Measurements from ENCODE around the gene BTLA.
"Not testable (repeated sequence)": the region's sequence is repeated elsewhere in the genome, so short reads cannot be mapped to it uniquely, and the experiment has no call there.

Gene BTLA

DNA sequence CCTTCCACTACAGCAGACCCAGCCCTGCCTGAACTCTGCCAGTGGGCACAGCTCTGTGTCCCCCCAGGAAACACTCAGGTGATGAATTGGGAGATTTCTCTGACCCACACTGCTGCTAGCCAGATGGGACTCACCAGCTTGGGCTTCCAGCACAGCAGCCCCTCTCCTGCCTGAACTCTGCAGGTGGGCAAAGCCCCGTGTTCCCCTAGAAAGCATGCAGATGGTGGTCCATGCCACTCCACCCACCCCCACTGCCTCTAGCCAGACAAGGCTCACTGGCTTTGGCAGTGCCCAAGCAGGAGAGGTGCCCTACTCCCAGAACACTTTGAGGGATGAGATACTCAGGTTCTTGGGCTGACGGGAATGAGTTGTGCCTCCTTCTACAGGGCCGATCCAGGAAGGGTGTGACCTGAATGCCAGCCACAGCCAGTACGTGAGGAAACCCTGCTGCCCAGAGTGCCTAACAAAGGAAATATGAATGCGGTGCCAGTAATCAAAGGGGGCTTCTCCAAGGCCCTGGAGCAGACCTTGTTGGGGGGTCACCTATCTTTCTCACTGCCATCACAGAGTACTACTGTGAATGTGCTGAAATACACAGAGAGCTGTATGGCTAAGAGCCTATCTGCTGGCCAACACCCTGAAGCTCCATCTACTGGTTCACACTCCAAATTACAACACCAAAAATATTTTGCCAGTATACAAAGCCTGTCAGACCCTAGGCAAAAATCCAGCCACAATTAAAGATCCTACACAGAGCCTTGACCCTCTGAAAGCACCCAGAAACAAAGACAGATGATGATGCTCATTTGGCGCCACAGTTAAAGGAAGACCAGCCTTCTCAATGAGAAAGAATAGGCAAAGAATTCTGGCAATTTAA lies 61.9 kb downstream of the BTLA start:
- peak; percentile 10 for DNase-seq (ENCODE audit: low spot score)

DNA sequence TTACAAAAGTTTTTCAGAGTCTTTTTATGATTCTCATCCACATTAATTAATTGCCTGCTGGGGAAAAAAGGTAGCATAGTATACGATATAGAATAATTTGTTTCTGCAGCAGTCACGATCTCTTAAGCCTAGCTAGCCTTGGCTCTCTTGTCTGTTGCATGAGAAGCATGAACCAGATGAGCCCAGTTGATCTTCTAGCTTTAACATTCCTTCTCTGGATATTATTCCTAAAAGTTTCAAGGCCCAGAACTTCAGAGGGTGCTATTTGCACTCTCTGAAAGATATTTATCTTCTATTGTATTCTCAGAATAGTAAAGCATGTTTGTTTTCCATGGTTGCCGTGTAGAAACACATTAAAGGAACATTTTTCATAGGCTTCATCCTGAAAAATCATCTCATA lies 69.3 kb downstream of the BTLA start:
- DNase-seq (ENCODE audit: low spot score): no peak

DNA sequence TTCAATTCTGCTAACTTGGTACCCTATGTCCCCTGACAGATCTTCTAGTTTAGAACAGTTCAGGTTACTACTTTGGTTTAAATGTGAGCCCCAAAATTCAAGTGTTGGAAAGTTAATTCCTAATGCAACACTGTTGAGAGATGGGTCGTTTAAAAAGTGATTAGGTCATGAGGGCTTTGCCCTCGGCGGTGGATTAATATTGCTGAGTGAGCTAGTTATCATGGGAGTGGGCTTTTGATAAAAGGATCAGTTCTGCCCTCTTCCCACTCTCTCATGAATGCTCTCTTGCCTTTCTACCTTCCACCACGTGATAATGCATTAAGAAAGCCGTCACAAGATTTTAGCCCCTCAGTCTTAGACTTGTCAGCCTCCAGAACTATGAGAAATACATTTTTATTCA lies 72.1 kb downstream of the BTLA start:
- no peak for DNase-seq (ENCODE audit: low spot score)

DNA sequence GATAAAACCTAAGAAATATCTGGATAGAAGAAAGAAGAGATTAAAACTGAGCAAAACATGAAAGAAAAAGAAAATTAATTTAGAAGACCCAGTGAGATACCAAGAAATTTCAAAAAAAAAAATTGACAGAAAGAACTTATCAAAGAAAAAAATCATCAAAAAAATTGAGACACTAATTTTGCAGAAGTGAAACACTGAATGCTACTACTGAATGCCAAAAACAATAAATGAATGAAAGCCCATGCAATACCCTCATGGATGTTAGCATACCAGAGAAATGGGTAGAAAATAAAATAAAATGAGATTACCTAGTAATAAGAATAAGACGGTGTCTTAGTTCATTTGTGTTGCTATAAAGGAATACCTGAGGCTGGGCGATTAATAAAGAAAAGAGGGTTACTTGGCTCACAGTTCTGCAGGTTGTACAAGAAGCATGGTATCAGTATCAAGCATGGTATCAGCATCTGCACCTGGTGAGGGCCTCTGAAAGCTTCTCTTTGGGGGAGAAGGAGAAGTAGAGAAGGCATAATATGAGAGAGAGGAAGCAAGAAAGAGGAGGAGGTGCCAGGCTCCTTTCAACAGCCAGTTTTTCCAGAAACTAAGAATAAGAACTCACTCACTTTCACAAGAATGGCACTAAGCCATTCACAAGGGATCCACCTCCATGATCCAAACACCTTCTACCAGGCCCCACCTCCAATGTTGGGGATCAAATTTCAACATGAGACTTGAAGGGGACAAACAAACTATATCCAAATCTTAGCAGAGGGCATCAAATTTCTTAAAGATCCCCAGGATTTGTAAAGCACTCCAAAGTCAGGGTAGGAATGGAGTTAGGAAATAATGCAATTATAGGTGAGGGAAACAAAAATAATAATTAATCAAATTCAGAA lies 73.2 kb downstream of the BTLA start:
- DNase-seq (ENCODE audit: low spot score): no peak

DNA sequence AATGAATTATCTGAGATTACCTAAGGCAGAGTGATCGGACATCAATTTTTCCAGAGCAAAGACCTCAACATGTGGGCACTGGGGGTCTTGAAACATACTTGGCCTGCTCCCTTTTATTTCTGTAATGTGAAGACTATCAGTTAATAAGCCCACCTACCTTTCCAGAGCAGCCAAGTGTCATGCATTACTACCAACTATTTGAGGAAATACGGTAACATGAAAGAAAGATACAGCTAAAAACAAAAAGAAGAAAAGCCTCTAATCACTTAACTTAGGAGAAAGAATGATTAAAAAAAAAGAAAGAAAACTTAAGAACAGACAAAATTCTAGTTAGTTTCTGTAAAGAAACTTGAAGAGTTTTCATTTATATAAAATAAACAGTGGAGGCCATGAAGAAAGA lies 73.9 kb downstream of the BTLA start:
- no peak for DNase-seq (ENCODE audit: low spot score)

DNA sequence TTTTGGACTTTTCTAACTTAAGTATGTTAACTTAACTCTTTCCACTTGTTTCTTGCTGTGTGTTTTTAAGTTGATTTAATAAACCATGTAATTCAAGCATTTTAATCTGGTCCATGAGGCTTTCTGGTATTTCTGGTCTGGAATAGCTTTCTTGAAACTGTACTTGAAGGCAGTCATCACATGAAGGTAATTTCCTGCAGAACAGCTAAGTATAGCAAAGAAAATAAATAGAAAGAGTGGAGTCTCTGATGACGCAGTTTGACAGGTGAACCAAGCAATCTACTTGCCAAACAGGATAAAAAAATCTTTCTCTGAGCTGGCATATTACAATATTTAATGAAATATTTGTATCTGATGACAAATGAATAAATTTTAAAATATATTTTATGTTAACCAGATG lies 74.9 kb downstream of the BTLA start:
- DNase-seq (ENCODE audit: low spot score): no peak

DNA sequence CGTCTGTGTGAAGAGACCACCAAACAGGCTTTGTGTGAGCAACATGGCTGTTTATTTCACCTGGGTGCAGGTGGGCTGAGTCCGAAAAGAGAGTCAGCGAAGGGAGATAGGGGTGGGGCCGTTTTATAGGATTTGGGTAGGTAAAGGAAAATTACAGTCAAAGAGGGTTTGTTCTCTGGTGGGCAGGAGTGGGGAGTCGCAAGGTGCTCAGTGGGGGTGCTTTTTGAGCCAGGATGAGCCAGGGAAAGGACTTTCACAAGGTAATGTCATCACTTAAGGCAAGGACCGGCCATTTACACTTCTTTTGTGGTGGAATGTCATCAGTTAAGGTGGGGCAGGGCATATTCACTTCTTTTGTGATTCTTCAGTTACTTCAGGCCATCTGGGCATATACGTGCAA lies 76.4 kb downstream of the BTLA start:
- not testable (repeated sequence) for DNase-seq (ENCODE audit: low spot score)

DNA sequence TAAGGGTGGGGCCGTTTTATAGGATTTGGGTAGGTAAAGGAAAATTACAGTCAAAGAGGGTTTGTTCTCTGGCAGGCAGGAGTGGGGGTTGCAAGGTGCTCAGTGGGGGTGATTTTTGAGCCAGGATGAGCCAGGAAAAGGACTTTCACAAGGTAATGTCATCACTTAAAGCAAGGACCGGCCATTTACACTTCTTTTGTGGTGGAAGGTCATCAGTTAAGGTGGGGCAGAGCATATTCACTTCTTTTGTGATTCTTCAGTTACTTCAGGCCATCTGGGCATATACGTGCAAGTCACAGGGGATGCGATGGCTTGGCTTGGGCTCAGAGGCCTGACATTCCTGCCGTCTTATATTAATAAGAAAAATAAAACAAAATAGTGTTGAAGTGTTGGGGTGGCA lies 80.7 kb downstream of the BTLA start:
- not testable (repeated sequence) for DNase-seq (ENCODE audit: low spot score)

DNA sequence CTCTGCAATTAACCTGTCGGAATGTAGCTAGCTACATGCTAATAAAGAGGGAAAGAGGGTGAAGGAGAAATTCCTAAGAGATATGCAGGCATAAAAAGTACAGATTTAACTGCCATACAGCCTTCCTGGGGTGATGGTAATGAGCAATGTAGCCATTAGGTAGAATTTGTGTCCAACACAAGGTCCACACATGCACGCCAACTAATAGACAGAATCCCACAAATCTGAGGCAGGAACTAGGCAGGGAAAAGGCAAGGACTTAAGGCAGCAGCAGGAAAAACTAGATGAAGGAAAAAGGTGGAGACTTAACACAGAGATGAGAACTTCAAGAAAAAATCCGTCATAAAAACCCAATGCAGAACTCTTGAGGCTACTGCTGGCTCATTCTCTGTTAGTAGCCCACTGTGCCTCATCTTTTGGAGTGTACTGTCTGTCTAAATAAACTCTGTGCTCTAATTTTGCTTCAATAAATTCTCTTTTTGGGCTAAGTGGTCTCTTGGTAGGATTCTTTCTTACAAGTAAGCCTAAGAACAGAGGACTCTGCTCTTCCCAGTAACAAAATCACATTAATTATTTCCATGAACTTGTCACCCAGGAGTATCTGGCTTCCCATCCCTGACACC lies 81.5 kb downstream of the BTLA start:
- DNase-seq (ENCODE audit: low spot score): no peak

DNA sequence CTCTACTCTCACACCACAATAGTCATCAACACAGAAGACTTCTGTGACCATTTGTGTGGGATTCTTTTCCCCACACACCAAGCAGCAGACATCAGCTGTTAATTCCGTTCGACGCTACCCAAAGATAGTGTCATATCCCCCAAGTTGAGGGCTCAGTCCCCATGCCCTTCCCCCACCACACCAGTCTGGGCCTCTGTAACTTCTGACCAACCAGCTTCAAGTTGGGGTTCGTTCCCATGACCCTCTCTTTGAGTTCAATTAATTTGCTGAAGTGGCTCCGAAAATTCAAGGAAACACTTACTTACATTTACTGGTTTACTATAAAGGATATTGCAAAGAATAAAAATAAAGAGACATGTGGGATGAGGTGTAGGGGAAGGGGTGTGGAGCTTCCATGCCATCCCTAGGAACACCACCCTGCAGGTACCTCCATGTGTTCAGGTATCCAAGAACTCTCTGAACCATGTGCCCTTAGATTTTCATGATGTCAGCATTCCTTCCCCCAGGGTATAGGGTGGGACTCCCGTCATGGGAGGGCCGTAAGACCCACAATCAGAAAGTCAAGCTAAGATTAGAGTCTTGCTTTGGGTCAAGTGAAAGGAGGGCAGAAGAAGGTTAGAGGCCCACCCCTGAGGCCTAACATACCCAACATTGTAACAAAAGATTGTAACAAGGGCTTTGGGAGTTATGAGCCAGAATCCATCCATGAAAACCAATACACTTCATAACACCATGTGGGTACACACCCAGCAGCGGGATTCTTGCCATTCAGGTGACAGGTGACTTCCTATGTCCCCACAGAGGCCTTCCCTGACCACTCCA lies 82.7 kb downstream of the BTLA start:
- DNase-seq (ENCODE audit: low spot score): no peak

DNA sequence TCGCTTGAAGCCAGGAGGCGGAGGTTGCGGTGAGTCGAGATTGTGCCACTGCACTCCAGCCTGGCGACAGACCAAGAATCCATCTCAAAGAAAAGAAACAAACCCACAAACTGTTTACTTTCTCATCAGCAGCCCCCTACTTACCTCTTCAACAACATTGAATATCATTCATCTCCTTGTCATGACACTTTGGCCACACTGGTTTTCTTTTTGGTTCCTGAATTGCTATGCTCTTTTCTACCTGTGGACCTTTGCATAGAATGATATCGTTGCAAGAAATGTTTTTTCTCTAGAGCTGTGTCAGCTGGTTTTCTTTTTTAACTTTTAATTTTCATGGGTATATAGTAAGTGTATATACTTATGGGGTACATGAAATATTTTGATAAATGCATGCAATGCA lies 83.9 kb downstream of the BTLA start:
- DNase-seq (ENCODE audit: low spot score): no peak
